GM12875 (cell line): ENCODE results near the gene MMP20.

Experiments used
- H3K4me3 ChIP-seq: one replicate; pipeline ENCODE4 v1.5.1; 2011; ENCODE audit warnings: low read depth, low read length, control low read depth
- CTCF ChIP-seq: IDR thresholded peaks from 2 replicates; pipeline ENCODE4 v1.5.1; 2011; ENCODE audit warnings: low read depth, mild to moderate bottlenecking, control low read depth, inconsistent platforms, low read length, moderate library complexity, borderline replicate concordance; ENCODE audit not compliant: insufficient read depth

The MMP20 gene

GRCh38 chr11:102575012-102575411 lies 50.1 kb downstream of the MMP20 start:
- TF ChIP-seq CTCF, result no peak
- H3K4me3 ChIP-seq, result no peak overlapping the region

DNA sequence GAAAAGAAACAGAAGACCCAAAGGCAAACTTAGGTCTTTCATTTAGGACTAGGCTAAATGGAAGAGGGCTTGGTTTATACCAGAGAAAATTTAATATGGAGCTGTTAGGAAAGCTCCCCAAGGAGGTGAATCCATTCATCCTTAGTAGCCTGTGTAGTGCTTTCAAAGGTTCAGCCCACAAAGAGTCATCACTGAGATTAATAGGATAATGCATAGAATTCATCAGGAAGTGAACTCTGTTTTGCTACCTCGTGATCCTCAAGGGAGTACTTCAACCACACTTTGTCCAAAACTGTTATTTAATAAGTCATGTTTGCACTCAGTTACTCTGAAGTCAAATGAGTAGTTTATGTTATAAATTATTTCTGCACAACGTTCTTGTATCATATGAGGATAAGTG lies 51.3 kb downstream of the MMP20 start:
- H3K4me3 ChIP-seq, result no peak overlapping the region
- no peak for TF ChIP-seq CTCF

DNA sequence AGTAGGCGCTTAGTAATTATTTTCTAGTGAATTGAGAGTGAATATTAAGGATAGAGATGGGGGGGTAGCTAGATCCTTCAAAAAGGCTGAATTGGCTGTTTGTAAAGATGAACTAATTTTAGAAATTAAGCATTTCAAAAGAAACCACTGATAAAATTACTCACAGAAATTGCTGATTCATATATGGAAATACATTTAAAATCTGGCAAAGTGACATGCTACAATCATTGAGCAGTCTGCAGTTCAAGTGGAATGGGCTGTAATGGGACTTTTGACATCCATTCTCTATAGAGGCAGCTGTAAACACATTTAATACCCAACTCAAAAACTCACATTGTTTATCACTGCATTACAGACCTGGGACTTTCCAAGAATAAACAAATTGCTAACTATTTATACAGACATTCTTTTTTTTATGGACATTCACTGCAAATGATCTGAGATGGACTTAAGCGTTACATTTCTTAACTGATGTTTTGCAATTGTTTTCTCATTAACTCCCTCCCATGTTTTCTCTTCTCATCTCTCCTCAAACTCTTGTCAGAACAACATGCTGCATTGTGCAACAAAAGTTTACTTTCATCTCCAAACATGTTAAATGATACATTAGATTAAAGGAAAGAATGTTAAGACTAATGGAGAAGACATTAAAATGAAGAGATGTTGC lies 52.4 kb downstream of the MMP20 start:
- no peak overlapping the region for H3K4me3 ChIP-seq
- TF ChIP-seq CTCF, result no peak

DNA sequence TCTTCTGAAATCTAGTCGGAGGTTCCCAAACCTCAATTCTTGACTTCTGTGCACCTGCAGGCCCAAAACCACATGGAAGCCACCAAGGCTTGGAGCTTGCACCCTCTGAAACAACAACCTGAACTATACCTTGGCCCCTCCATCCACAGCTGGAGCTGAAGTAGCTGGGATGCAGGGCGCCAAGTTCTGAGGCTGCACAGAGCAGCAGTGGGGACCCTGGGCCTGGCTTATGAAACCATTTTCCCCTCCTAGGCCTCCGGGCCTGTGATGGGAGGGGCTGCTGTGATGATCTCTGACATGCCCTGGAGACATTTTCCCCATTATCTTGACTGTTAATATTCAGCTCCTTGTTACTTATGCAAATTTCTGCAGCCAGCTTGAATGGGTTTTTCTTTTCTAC lies 56.3 kb downstream of the MMP20 start:
- no peak for TF ChIP-seq CTCF
- H3K4me3 ChIP-seq, result no peak overlapping the region

GRCh38 chr11:102566112-102566511 lies 59.0 kb downstream of the MMP20 start:
- TF ChIP-seq CTCF, result no peak
- H3K4me3 ChIP-seq, result no peak overlapping the region

- H3K4me3 ChIP-seq, result no peak overlapping the region
- TF ChIP-seq CTCF, result no peak
Observed at GRCh38 chr11:102564110-102564509, 61.0 kb downstream of the MMP20 start.

- no peak for TF ChIP-seq CTCF
- H3K4me3 ChIP-seq, result no peak overlapping the region
Observed at GRCh38 chr11:102561636-102562035, 63.5 kb downstream of the MMP20 start.
